Midbrain (tissue), 1 donor: ENCODE data around the gene GRIK4.

ENCODE experiments used
- DNase-seq: peaks from one replicate; lab custom pipeline; 2025; lab: John Stamatoyannopoulos, UW

GRIK4 gene

GRCh38 chr11:120676991-120677390 lies 165.4 kb downstream of the GRIK4 start:
- no peak for DNase-seq

GRCh38 chr11:120680322-120680721 lies 168.8 kb downstream of the GRIK4 start:
- DNase-seq = no peak

- DNase-seq = peak; percentile 6
Measured at GRCh38 chr11:120681434-120682331, 170.1 kb downstream of the GRIK4 start.

GRCh38 chr11:120682332-120682649 lies 170.7 kb downstream of the GRIK4 start:
- no peak for DNase-seq

GRCh38 chr11:120682866-120683265 lies 171.3 kb downstream of the GRIK4 start:
- no peak for DNase-seq

GRCh38 chr11:120686516-120686915 lies 175.0 kb downstream of the GRIK4 start:
- no peak for DNase-seq

GRCh38 chr11:120688163-120688562 lies 176.6 kb downstream of the GRIK4 start:
- no peak for DNase-seq

GRCh38 chr11:120689596-120690275 lies 178.2 kb downstream of the GRIK4 start:
- DNase-seq = no peak

- no peak for DNase-seq
Measured at GRCh38 chr11:120690406-120690805, 178.9 kb downstream of the GRIK4 start.

- no peak for DNase-seq
Measured at GRCh38 chr11:120694726-120695125, 183.2 kb downstream of the GRIK4 start.

- DNase-seq = no peak
Measured at GRCh38 chr11:120695426-120695825, 183.9 kb downstream of the GRIK4 start.

- DNase-seq = no peak
Measured at GRCh38 chr11:120695939-120696338, 184.4 kb downstream of the GRIK4 start.

- DNase-seq = no peak
Measured at GRCh38 chr11:120696597-120697218, 185.2 kb downstream of the GRIK4 start.

GRCh38 chr11:120698918-120699317 lies 187.4 kb downstream of the GRIK4 start:
- no peak for DNase-seq

GRCh38 chr11:120702656-120703055 lies 191.1 kb downstream of the GRIK4 start:
- DNase-seq = no peak

GRCh38 chr11:120703358-120704152 lies 192.0 kb downstream of the GRIK4 start:
- no peak for DNase-seq

- DNase-seq = no peak
Measured at GRCh38 chr11:120704256-120704750, 192.8 kb downstream of the GRIK4 start.

GRCh38 chr11:120706257-120706656 lies 194.7 kb downstream of the GRIK4 start:
- DNase-seq = no peak

- DNase-seq = no peak
Measured at GRCh38 chr11:120707098-120707497, 195.6 kb downstream of the GRIK4 start.

GRCh38 chr11:120707663-120708062 lies 196.1 kb downstream of the GRIK4 start:
- DNase-seq = no peak

- DNase-seq = no peak
Measured at GRCh38 chr11:120708511-120709183, 197.1 kb downstream of the GRIK4 start.
